IMR-90 (cell line): ENCODE measurements around the gene NHSL1. TPM values are rescaled to one million over a fixed set of nuclear protein-coding genes. Genes with fewer than 3 reads are reported as not detected.

Experiments used
- ATAC-seq: fragments of 200-7000 bp; cut with Tn5 transposase; 2 replicates; pipeline ENCODE4 v1.9.1; 2020; ENCODE audit warnings: low read depth, mild to moderate bottlenecking, moderate library complexity
- BruUV-seq: library from RNA; stranded (reverse); fragments of 400-500 nt; replicated peaks from 2 replicates; lab custom pipeline; 2021; lab: Mats Ljungman, UMichigan
- CTCF ChIA-PET: fragments of 300-600 bp; formaldehyde crosslinking; extraction: SDS; loops from one replicate; lab custom pipeline; 2021; ENCODE audit warnings: antibody characterized with exemption; lab: Yijun Ruan, JAX
- POLR2A ChIA-PET: fragments of 300-600 bp; sonication (Branson Sonifier 250); formaldehyde crosslinking; loops from one replicate; lab custom pipeline; 2022; ENCODE audit warnings: antibody characterized with exemption; ENCODE audit not compliant: unreplicated experiment; lab: Charles Lee
- DNase-seq: peaks from one replicate; pipeline ENCODE4 v3.0.0; 2013
- H2AFZ ChIP-seq: replicated peaks from 2 replicates; pipeline ENCODE3; 2013; ENCODE audit warnings: low read length, mild to moderate bottlenecking; ENCODE audit not compliant: poor library complexity
- H2AK5ac ChIP-seq: 2 replicates; pipeline ENCODE4 v1.6.1; 2013; ENCODE audit warnings: low read depth, low read length, inconsistent platforms
- H2AK9ac ChIP-seq: replicated peaks from 2 replicates; pipeline ENCODE3; 2013; ENCODE audit warnings: mild to moderate bottlenecking, low read depth, low read length, moderate library complexity; ENCODE audit not compliant: poor library complexity
- H2BK120ac ChIP-seq: 2 replicates; pipeline ENCODE4 v1.6.1; 2013; ENCODE audit warnings: low read depth, low read length, inconsistent platforms
- H2BK15ac ChIP-seq: 3 replicates; pipeline ENCODE4 v1.6.1; 2013; ENCODE audit warnings: low read depth, low read length, inconsistent platforms
- H2BK20ac ChIP-seq: 2 replicates; pipeline ENCODE4 v1.6.1; 2013; ENCODE audit warnings: low read depth, mild to moderate bottlenecking, inconsistent platforms, low read length, moderate library complexity
- H2BK5ac ChIP-seq: 2 replicates; pipeline ENCODE4 v1.6.1; 2013; ENCODE audit warnings: mild to moderate bottlenecking, low read depth, low read length, inconsistent platforms; ENCODE audit not compliant: poor library complexity, severe bottlenecking
- H3K14ac ChIP-seq: replicated peaks from 2 replicates; pipeline ENCODE4 v1.6.1; 2013; ENCODE audit warnings: low read depth, low read length, inconsistent platforms
- H3K18ac ChIP-seq: 2 replicates; pipeline ENCODE4 v1.6.1; 2013; ENCODE audit warnings: low read depth, low read length, control low read depth
- H3K23ac ChIP-seq: 2 replicates; pipeline ENCODE4 v1.6.1; 2013; ENCODE audit warnings: low read depth, low read length, inconsistent platforms
- H3K27ac ChIP-seq: 2 replicates; pipeline ENCODE4 v1.5.1; 2013; ENCODE audit warnings: mild to moderate bottlenecking, control low read depth, low read length; ENCODE audit not compliant: insufficient read depth
- H3K27me3 ChIP-seq: 2 replicates; pipeline ENCODE4 v1.6.1; 2013; ENCODE audit warnings: low read length; ENCODE audit not compliant: control insufficient read depth, insufficient read depth
- H3K36me3 ChIP-seq: 2 replicates; pipeline ENCODE4 v1.6.1; 2013; ENCODE audit warnings: low read length, mixed read lengths; ENCODE audit not compliant: control insufficient read depth, insufficient read depth
- H3K4ac ChIP-seq: 2 replicates; pipeline ENCODE4 v1.6.1; 2013; ENCODE audit warnings: low read depth, low read length, inconsistent platforms
- H3K4me1 ChIP-seq: 2 replicates; pipeline ENCODE4 v1.6.1; 2013; ENCODE audit warnings: low read length, mixed read lengths; ENCODE audit not compliant: control insufficient read depth, insufficient read depth
- H3K4me2 ChIP-seq: 2 replicates; pipeline ENCODE4 v1.6.1; 2013; ENCODE audit warnings: low read depth, mild to moderate bottlenecking, control low read depth, low read length, moderate library complexity
- H3K4me3 ChIP-seq: 2 replicates; pipeline ENCODE4 v1.5.1; 2013; ENCODE audit warnings: low read depth, mild to moderate bottlenecking, control low read depth, low read length, moderate library complexity; ENCODE audit not compliant: insufficient read depth
- H3K56ac ChIP-seq: 2 replicates; pipeline ENCODE4 v1.6.1; 2013; ENCODE audit warnings: low read length, inconsistent platforms; ENCODE audit not compliant: insufficient read depth; ENCODE audit errors: extremely low read depth
- H3K79me1 ChIP-seq, 2 experiments: 2 replicates each; pipeline ENCODE4 v1.6.1; 2013; ENCODE audit warnings: low read length in 2 of 2, inconsistent platforms in 1 of 2, low read depth in 1 of 2
- H3K9ac ChIP-seq: 2 replicates; pipeline ENCODE4 v1.6.1; 2013; ENCODE audit warnings: low read depth, low read length, control low read depth
- H3K9me1 ChIP-seq: 2 replicates; pipeline ENCODE4 v1.6.1; 2013; ENCODE audit warnings: low read length, inconsistent platforms; ENCODE audit not compliant: insufficient read depth
- H3K9me3 ChIP-seq: 2 replicates; pipeline ENCODE4 v1.6.1; 2013; ENCODE audit warnings: low read length; ENCODE audit not compliant: control insufficient read depth, insufficient read depth
- H4K20me1 ChIP-seq: 2 replicates; pipeline ENCODE4 v1.6.1; 2013; ENCODE audit warnings: low read length, inconsistent platforms; ENCODE audit not compliant: insufficient read depth
- H4K5ac ChIP-seq: 2 replicates; pipeline ENCODE4 v1.6.1; 2013; ENCODE audit warnings: mild to moderate bottlenecking, low read depth, low read length, control low read depth
- H4K8ac ChIP-seq, 2 experiments: 2 replicates each; pipeline ENCODE4 v1.6.1; 2013; ENCODE audit warnings: low read depth in 2 of 2, low read length in 2 of 2, control low read depth in 1 of 2, inconsistent platforms in 1 of 2
- H4K91ac ChIP-seq: 2 replicates; pipeline ENCODE4 v1.6.1; 2013; ENCODE audit warnings: low read depth, low read length, inconsistent platforms; ENCODE audit not compliant: insufficient read depth
- BHLHE40 ChIP-seq: fragments of 150-350 bp; IDR thresholded peaks from 2 replicates; pipeline ENCODE4 v1.6.1; 2016; ENCODE audit warnings: mild to moderate bottlenecking, low read depth, low read length
- CEBPB ChIP-seq: IDR thresholded peaks from 2 replicates; pipeline ENCODE4 v1.6.1; 2012; ENCODE audit warnings: low read depth, low read length, improper control_type of control experiment
- CHD1 ChIP-seq: IDR thresholded peaks from 2 replicates; pipeline ENCODE4 v1.6.1; 2012; ENCODE audit warnings: low read depth, low read length, improper control_type of control experiment
- MAFK ChIP-seq: IDR thresholded peaks from 2 replicates; pipeline ENCODE4 v1.6.1; 2012; ENCODE audit warnings: low read depth, low read length, improper control_type of control experiment
- MAZ ChIP-seq: IDR thresholded peaks from 2 replicates; pipeline ENCODE4 v1.6.1; 2012; ENCODE audit warnings: low read depth, mild to moderate bottlenecking, low read length, improper control_type of control experiment, moderate library complexity, borderline replicate concordance
- MXI1 ChIP-seq: IDR thresholded peaks from 2 replicates; pipeline ENCODE4 v1.6.1; 2012; ENCODE audit warnings: low read depth, mild to moderate bottlenecking, low read length, moderate library complexity, borderline replicate concordance
- NFE2L2 ChIP-seq: fragments of 150-350 bp; IDR thresholded peaks from 2 replicates; pipeline ENCODE4 v1.6.1; 2016; ENCODE audit warnings: low read depth, mild to moderate bottlenecking, low read length
- POLR2A ChIP-seq: IDR thresholded peaks from 2 replicates; pipeline ENCODE4 v1.6.1; 2012; ENCODE audit warnings: mild to moderate bottlenecking, low read depth, low read length
- RAD21 ChIP-seq: IDR thresholded peaks from 2 replicates; pipeline ENCODE4 v1.6.1; 2012; ENCODE audit warnings: low read length, improper control_type of control experiment
- RCOR1 ChIP-seq: IDR thresholded peaks from 2 replicates; pipeline ENCODE4 v1.6.1; 2012; ENCODE audit warnings: mild to moderate bottlenecking, low read length, improper control_type of control experiment; ENCODE audit not compliant: insufficient replicate concordance
- RFX5 ChIP-seq: IDR thresholded peaks from 2 replicates; pipeline ENCODE4 v1.8.0; 2012; ENCODE audit warnings: low read depth, mild to moderate bottlenecking, low read length, moderate library complexity
- SMC3 ChIP-seq: fragments of 150-350 bp; IDR thresholded peaks from 2 replicates; pipeline ENCODE4 v1.6.1; 2016; ENCODE audit warnings: low read depth, mild to moderate bottlenecking, antibody characterized with exemption, low read length, moderate library complexity
- WGBS, 2 experiments: methylation state at CpG; one replicate each; pipeline versions ENCODE4 v1.1.5 to v1.1.7; 2013; ENCODE audit warnings: missing lambda C conversion rate in 2 of 2; ENCODE audit not compliant: insufficient read length in 1 of 2; ENCODE audit errors: extremely low coverage in 2 of 2; 5-methylcytosine and 5-hydroxymethylcytosine counted together
- dilution Hi-C: fragments of 300-500 bp; cut with HindIII; formaldehyde crosslinking; loops from one replicate; pipeline ENCODE4 v1.14.3; 2018; ENCODE audit warnings: low sequenced_read_pairs; ENCODE audit not compliant: unreplicated experiment
- in situ Hi-C: fragments of 300-500 bp; cut with MboI; formaldehyde crosslinking; loops from 3 replicates; pipeline ENCODE4 v1.14.3; 2019; ENCODE audit warnings: low sequenced_read_pairs, inconsistent platforms, mixed read lengths
- intact Hi-C: fragments of 100-400 bp; cut with micrococcal nuclease; formaldehyde crosslinking; loops from 2 replicates; pipeline ENCODE4 v1.10.0; 2022
- polyA plus RNA-seq, 3 experiments: library from polyadenylated mRNA; depleted of rRNA; stranded (reverse); fragments of >200 nt; gene quantifications; 2 replicates each; pipeline ENCODE4 v1.2.3, GENCODE V29; 2012; ENCODE audit warnings: low replicate concordance in 1 of 3
- total RNA-seq: library from RNA; depleted of rRNA; stranded (reverse); fragments of >200 nt; gene quantifications from 2 replicates; pipeline ENCODE4 v1.2.3, GENCODE V29; 2012
- TF ChIP-seq, protein P1 (sequence below): fragments of 150-350 bp; IDR thresholded peaks from 2 replicates; pipeline ENCODE4 v1.6.1; 2017; ENCODE audit warnings: mild to moderate bottlenecking, antibody characterized with exemption, low read length, low read depth
- TF ChIP-seq, protein P2 (sequence below): fragments of 150-350 bp; IDR thresholded peaks from 2 replicates; pipeline ENCODE4 v1.6.1; 2016; ENCODE audit warnings: low read depth, mild to moderate bottlenecking, low read length, moderate library complexity, borderline replicate concordance
- TF ChIP-seq, protein P3 (sequence below): conservative IDR thresholded peaks from 2 replicates; pipeline ENCODE4 v1.5.1; 2012; ENCODE audit warnings: mild to moderate bottlenecking, low read depth, low read length, improper control_type of control experiment

Gene NHSL1
- total and polyA plus RNA-seq, 2 of the 4 experiments (the other 2 are of a cell fraction) = 5.6 to 7.2 TPM

DNA sequence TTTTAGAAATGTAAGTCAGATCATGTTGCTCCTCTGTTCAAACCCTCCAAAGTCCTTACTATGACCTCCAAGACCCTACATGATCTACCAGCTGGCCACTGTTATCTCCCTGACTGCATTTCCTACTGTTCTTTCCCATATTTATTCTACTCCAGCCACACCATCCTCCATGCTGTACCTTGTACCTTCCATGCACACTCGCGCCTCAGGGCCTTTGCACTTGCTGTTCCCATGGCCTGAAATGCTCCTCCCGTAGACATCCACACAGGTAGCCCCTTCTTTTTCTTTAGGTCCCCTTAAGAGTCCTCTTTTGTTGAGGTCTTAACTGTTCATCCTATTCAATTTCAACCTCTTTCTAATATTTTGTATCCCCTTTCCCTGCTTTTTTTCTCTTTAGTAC lies 48.3 kb downstream of the NHSL1 start:
- TF ChIP-seq RAD21 (no peak), NFE2L2 (no peak), CHD1 (no peak), RCOR1 (no peak), POLR2A (no peak), CEBPB (no peak), MXI1 (no peak), MAFK (no peak), MAZ (no peak), SMC3 (no peak), RFX5 (no peak), BHLHE40 (no peak)
- TF ChIP-seq, protein P1, sequence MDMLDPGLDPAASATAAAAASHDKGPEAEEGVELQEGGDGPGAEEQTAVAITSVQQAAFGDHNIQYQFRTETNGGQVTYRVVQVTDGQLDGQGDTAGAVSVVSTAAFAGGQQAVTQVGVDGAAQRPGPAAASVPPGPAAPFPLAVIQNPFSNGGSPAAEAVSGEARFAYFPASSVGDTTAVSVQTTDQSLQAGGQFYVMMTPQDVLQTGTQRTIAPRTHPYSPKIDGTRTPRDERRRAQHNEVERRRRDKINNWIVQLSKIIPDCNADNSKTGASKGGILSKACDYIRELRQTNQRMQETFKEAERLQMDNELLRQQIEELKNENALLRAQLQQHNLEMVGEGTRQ = no peak
- TF ChIP-seq, protein P2, sequence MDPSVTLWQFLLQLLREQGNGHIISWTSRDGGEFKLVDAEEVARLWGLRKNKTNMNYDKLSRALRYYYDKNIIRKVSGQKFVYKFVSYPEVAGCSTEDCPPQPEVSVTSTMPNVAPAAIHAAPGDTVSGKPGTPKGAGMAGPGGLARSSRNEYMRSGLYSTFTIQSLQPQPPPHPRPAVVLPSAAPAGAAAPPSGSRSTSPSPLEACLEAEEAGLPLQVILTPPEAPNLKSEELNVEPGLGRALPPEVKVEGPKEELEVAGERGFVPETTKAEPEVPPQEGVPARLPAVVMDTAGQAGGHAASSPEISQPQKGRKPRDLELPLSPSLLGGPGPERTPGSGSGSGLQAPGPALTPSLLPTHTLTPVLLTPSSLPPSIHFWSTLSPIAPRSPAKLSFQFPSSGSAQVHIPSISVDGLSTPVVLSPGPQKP = no peak
- TF ChIP-seq, protein P3, sequence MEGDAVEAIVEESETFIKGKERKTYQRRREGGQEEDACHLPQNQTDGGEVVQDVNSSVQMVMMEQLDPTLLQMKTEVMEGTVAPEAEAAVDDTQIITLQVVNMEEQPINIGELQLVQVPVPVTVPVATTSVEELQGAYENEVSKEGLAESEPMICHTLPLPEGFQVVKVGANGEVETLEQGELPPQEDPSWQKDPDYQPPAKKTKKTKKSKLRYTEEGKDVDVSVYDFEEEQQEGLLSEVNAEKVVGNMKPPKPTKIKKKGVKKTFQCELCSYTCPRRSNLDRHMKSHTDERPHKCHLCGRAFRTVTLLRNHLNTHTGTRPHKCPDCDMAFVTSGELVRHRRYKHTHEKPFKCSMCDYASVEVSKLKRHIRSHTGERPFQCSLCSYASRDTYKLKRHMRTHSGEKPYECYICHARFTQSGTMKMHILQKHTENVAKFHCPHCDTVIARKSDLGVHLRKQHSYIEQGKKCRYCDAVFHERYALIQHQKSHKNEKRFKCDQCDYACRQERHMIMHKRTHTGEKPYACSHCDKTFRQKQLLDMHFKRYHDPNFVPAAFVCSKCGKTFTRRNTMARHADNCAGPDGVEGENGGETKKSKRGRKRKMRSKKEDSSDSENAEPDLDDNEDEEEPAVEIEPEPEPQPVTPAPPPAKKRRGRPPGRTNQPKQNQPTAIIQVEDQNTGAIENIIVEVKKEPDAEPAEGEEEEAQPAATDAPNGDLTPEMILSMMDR = no peak
- Histone ChIP-seq H4K91ac (no peak overlapping the region), H4K8ac (no peak overlapping the region), H3K56ac (no peak overlapping the region), H2BK15ac (no peak overlapping the region), H2BK20ac (no peak overlapping the region), H3K27ac (no peak overlapping the region), H3K14ac (no peak overlapping the region), H3K4ac (no peak overlapping the region), H2AK5ac (no peak overlapping the region), H2BK5ac (no peak overlapping the region), H3K4me2 (no peak overlapping the region), H3K27me3 (no peaks in the 10 kb centered on the region), H3K4me1 (0 out of 2 replicates have a peak, but pooled peaks cover under 1% of the 10 kb centered on the region), H3K4me3 (no peak overlapping the region), H3K79me1 (peaks cover 0 to 5% of the 10 kb centered on the region in 2 experiments; a peak in 2 of 4 replicates), H3K9me1 (0 out of 2 replicates have a peak, but pooled peaks cover 2% of the 10 kb centered on the region), H3K9me3 (no peaks in the 10 kb centered on the region), H3K36me3 (peaks cover 2% of the 10 kb centered on the region), H4K20me1 (no peaks in the 10 kb centered on the region), H2BK120ac (no peak overlapping the region), H2AFZ (no peak overlapping the region), H4K5ac (no peak overlapping the region), H3K9ac (no peak overlapping the region), H2AK9ac (no peak overlapping the region), H3K23ac (no peak overlapping the region), H3K18ac (no peak overlapping the region)
- dilution Hi-C loops = no loop called here
- no TSS peak for BruUV-seq
- intact Hi-C loops = no loop called here
- ChIA-PET POLR2A (no interaction called here), CTCF (no interaction called here)
- 100% methylated on average over 3 of the region's 3 CpGs; no CpG with 5 or more reads in 1 of the 2 experiments for WGBS, 2 experiments
- in situ Hi-C loops = no loop called here
- ATAC-seq (no peak), DNase-seq (no peak)
